GM11168 (cell line): ENCODE results near the gene ZNF667.

Experiments used
- in situ Hi-C: fragments of 300-500 bp; cut with MboI; formaldehyde crosslinking; loops from one replicate; pipeline ENCODE4 v1.12.0; 2022; ENCODE audit warnings: low sequenced_read_pairs; ENCODE audit not compliant: unreplicated experiment

Gene ZNF667

DNA sequence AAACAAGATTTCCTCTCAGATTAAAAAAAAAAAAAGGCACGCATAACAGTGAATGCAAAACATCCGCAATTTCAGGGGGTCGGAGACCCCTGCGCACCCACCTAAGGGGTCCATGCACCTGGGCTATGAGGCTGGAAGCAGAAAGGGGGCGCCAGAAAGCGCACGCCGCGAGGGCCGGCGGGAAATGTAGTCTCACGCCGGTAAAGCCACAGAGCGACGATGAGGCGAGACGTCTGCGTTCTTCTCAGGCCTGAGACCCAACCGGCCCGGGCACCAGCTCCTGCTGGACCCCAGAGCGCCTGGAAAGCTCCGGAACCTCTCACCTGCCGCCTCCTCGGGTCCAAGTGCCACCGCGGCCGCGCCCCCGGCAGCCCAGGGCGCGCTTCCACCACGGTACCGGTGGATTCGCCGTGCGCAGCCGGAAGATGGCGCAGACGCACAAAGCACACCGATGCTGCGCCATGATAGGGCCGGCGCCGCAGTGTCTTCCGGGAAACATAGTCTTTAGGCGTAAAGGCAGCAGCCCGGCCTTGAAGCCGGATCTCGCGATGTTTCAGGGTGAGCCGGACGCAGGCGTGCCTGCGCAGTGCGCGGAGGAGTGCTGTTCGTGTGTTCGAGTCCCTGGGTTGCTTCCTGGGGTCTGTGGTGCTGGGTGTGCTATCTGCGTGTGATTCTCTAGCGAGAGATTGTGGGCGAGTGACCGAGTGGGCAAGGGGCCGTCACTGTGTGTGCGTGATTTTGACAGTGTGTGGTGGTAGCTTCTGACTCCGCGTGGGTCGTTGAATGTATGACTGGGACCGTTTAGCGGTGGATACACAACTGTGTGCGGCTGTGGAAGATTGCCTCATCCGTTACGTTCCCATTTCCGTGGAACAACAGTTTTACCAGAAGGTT, 83.8 kb downstream of the ZNF667 start, which contains the start of gene ZNF582:
Gene ZNF582 (minus strand): TSS at position 416 of the 894 bp plus-strand sequence. CDS start 1,782 bp downstream, outside the sequence.
- in situ Hi-C loops: no loop called here
